ENCODE results near the gene RAB17.
A peak's percentile ranks its signal among the peaks of the same experiment; 100 is the strongest.
"Not testable (repeated sequence)": the region's sequence is repeated elsewhere in the genome, so short reads cannot be mapped to it uniquely, and the experiment has no call there.

The RAB17 gene

DNA sequence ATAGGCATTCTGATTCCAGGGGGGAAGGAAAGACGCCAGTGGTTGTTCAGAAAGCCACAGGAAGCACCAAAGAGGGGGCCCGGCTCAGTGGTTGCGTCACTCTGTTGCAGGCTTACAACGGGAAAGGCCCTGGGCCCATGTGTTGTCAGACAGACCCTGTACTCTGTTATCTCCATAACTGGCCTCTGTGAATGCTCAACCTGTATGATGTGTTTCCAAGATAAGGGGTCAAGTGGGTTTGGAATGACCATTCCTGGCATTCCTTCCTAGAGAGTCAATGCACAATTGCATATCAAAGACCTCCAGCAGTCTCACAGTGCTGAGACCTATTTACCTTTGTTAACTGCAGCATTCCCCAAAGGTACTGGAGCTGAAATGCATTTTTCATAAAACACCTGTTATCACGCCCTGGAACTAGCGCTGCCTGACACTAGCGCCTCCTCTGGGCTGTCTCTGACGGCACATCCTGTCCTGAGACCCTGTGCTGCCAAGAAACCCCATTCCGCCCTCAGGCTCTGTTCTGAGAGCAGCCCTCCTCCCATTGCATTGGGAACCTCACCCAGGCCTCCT lies 23.7 kb upstream of the RAB17 start:
- H3K9me3 ChIP-seq (ENCODE audit: control insufficient read depth, insufficient read depth, low read length), result no peaks in the 10 kb centered on the region
- H3K36me3 ChIP-seq (ENCODE audit: insufficient read depth, low read length), result no peaks in the 10 kb centered on the region
- H3K4me1 ChIP-seq (ENCODE audit: insufficient read depth, low read length), result peaks cover 43% of the 10 kb centered on the region
- 0 out of 2 replicates have a peak overlapping the region, but pooled peaks have one; percentile 2 for H3K9ac ChIP-seq (ENCODE audit: low read depth, low read length)

DNA sequence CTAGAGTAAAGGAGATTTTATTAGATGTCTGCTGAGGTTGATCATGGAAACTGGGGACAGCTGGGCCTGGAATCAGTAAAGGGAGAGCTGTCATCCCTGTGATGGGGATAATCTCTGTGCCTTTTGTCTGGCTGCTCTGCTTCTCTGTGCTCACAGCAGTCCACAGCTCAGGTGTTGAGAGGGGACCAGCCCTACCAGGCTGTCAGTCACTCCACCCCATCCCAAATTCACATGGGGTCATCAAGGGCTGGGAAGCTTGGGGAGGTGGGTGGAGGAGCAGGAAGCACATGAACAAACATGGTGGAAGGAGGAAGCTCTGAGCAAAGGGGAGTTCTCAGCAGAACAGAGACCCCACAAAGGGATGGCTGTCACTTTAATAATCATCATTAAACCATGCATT lies 23.1 kb upstream of the RAB17 start:
- H3K36me3 ChIP-seq (ENCODE audit: insufficient read depth, low read length), result no peaks in the 10 kb centered on the region
- H3K9me3 ChIP-seq (ENCODE audit: control insufficient read depth, insufficient read depth, low read length), result no peaks in the 10 kb centered on the region
- H3K9ac ChIP-seq (ENCODE audit: low read depth, low read length), result 0 out of 2 replicates have a peak overlapping the region, but pooled peaks have one; percentile 2
- peaks cover 43% of the 10 kb centered on the region for H3K4me1 ChIP-seq (ENCODE audit: insufficient read depth, low read length)

DNA sequence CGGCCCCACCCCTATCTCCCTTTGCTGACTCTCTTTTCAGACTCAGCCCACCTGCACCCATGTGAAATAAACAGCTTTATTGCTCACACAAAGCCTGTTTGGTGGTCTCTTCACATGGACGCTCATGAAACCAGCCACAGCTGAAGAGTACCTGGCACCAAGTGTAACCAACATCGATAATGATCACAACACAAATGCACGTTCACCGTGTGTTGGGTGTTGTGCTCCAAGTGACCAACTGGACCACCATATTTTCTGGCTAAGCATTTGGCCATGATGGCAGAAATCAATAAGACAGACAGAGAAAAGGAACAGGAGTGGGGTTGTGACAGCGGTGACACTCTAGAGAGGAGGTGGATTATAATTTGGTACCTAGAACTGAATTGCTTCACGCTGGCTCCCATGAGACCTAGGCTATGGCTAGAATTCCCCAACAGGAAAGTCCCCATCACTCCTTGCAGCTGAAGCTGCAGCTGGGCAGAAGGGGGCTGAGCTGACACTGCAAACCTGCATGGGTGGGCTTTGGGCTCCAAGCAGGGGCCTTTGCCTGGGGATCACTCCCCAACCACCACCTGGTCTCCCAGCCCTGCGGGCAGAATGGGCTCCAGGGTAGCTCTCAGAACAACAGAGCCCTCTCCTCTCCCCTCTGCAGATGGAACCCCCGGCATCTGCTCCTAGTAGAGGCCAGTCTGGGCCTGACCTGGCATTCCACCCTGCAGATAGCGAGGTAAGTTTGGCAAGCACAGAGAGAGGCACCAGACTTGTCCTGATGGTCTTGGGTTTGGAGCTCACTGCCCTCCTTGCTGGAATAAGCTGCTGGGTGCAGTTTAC lies 22.2 kb upstream of the RAB17 start:
- Histone ChIP-seq H3K4me1 (ENCODE audit: insufficient read depth, low read length) (peaks cover 43% of the 10 kb centered on the region), H3K36me3 (ENCODE audit: insufficient read depth, low read length) (no peaks in the 10 kb centered on the region), H3K9ac (ENCODE audit: low read depth, low read length) (peak overlapping the region; percentile 22; the same call in 1 of the 2 replicates), H3K9me3 (ENCODE audit: control insufficient read depth, insufficient read depth, low read length) (no peaks in the 10 kb centered on the region)

DNA sequence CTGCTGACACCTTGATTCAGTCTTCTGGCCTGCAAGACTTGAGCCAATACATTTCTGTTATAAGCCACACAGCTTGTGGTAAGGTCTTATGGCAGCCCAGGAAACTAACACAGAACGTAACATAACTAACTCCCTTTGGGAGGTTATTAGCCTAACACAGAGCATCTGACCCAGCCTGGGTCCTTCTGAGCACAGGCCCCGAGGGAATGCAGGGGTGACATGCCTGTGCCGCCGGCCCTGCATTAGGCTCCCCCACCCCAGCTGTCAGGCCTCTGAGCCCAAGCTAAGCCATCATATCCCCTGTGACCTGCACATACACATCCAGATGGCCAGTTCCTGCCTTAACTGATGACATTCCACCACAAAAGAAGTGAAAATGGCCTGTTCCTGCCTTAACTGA lies 16.0 kb upstream of the RAB17 start:
- Histone ChIP-seq H3K9me3 (ENCODE audit: control insufficient read depth, insufficient read depth, low read length) (peaks cover 13% of the 10 kb centered on the region), H3K4me1 (ENCODE audit: insufficient read depth, low read length) (peaks cover 22% of the 10 kb centered on the region)
- not testable (repeated sequence) for H3K36me3 ChIP-seq (ENCODE audit: insufficient read depth, low read length); H3K9ac ChIP-seq (ENCODE audit: low read depth, low read length)

DNA sequence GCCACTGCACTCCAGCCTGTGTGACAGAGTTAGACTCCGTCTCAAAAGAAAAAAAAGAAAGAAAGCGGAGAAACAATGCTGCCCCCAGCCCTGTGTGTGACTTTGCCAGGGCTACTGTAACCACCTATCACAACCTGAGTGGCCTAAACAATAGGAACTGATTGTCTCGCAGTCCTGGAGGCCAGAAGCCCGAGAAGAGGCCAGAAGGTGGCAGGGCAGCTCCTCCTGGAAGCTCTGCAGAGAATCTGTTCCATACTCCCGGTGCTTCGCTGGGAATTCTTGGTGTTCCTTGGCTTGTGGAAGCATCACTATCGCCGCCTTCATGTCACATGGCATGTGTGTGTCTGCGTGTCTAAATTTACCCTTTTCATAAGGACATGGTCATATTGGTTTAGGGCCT lies 14.4 kb upstream of the RAB17 start:
- Histone ChIP-seq H3K4me1 (ENCODE audit: insufficient read depth, low read length) (peaks cover 26% of the 10 kb centered on the region), H3K36me3 (ENCODE audit: insufficient read depth, low read length) (peaks cover 4% of the 10 kb centered on the region; the same call in 1 of the 2 replicates), H3K9ac (ENCODE audit: low read depth, low read length) (no peak overlapping the region), H3K9me3 (ENCODE audit: control insufficient read depth, insufficient read depth, low read length) (peaks cover 13% of the 10 kb centered on the region)

DNA sequence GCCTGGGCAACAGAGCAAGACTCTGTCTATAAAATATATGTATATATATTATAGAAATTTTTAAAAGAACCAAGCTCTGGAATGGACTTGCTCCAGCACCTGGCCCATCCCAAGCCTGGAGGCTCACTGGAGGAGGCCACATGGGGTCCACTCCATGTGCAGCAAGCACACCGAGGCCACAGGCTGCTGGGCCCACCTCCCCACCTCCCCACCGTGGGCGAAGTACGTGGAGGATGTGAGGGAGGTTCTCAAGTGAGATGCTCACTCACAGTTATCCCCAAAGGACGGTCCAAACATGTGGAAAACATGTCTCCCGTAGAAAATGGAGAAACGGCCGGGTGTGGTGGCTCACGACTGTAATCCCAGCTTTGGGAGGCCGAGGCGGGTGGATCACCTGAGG lies 13.9 kb upstream of the RAB17 start:
- Histone ChIP-seq H3K9ac (ENCODE audit: low read depth, low read length) (no peak overlapping the region), H3K36me3 (ENCODE audit: insufficient read depth, low read length) (peaks cover 4% of the 10 kb centered on the region; the same call in 1 of the 2 replicates), H3K9me3 (ENCODE audit: control insufficient read depth, insufficient read depth, low read length) (peaks cover 13% of the 10 kb centered on the region), H3K4me1 (ENCODE audit: insufficient read depth, low read length) (peaks cover 28% of the 10 kb centered on the region)

DNA sequence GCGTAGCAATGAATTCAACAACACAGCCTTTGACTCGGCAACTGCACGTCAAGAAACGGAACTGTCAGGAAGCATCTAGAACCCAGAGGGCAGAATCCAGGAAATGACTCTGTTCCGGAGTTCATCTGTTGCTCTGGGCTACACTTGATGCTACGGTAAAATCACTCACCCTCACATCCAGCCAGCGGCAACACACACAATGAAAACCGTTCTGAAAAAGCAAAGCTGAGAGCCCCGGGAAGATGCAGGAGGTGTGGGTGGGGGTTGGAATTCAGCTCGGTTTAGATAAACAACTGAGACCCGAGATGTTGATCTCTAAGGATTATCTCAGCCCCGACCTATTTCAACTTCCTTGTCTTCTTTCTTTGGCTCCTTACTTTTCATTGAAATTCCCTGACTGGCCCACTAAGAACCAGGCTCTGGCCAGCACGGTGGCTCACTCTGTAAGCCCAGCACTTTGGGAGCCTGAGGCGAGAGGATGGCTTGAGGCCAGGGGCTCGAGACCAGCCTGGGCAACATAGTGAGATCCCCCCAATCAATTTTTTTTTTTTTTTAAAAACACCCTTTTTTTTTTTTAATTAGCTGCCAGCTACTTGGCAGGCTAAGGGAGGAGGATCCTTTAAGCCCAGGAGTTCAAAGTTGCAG lies 13.3 kb upstream of the RAB17 start:
- peaks cover 28% of the 10 kb centered on the region for H3K4me1 ChIP-seq (ENCODE audit: insufficient read depth, low read length)
- H3K36me3 ChIP-seq (ENCODE audit: insufficient read depth, low read length), result peaks cover 4% of the 10 kb centered on the region; the same call in 1 of the 2 replicates
- H3K9me3 ChIP-seq (ENCODE audit: control insufficient read depth, insufficient read depth, low read length), result peaks cover 13% of the 10 kb centered on the region
- H3K9ac ChIP-seq (ENCODE audit: low read depth, low read length), result no peak overlapping the region

DNA sequence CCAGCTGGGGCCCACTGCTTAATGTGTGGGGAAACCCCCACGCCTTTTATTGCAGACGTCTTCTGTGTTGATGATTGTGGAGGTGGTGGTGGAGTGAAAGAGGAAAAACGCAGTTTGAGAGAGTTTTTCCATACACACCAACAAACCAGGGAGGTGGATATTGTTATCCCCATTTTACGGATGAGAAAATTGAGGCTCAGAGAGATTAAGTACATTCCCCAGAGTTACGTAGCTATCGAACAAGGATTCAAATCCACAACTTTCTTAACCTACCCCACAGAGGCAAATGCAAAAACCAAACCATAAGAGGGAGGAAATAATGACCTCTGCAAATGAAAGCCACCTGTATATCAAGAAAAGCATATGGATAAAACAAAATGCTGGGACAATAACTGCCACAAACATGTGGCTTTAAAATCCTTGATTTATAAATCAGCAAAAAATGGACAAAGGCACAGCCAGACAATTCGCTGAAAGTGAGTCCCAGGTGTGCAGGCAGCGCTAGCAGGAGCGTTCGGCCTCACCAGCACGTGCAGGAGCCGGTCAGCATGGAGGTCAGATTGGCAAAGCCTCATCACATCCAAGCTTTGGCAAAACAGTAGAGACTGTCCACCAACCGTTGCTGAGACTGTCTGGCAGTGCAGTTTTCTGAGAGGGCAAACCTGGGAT lies 12.6 kb upstream of the RAB17 start:
- Histone ChIP-seq H3K36me3 (ENCODE audit: insufficient read depth, low read length) (peaks cover 4% of the 10 kb centered on the region; the same call in 1 of the 2 replicates), H3K9me3 (ENCODE audit: control insufficient read depth, insufficient read depth, low read length) (peaks cover 13% of the 10 kb centered on the region), H3K4me1 (ENCODE audit: insufficient read depth, low read length) (peaks cover 28% of the 10 kb centered on the region), H3K9ac (ENCODE audit: low read depth, low read length) (no peak overlapping the region)

DNA sequence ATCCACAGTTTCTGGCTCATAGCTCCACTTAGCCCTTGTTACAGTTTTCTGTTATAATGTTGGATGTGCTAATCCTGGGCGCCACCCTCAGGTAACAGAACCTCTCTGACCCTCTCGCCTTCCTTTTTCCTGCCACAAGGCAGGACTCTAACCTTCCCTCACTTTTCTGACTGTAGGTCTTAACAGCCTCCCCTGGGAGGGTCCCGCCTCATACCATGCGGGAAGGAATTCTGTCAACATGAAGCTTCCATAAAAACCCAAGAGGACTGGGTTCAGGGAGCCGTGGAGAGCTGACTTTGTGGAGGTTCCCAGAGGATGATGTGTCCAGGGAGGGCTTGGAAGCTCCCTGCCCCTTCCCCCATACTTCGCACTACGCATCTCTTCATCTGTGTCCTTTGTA lies 11.9 kb upstream of the RAB17 start:
- Histone ChIP-seq H3K9me3 (ENCODE audit: control insufficient read depth, insufficient read depth, low read length) (peaks cover 13% of the 10 kb centered on the region), H3K36me3 (ENCODE audit: insufficient read depth, low read length) (peaks cover 4% of the 10 kb centered on the region; the same call in 1 of the 2 replicates), H3K9ac (ENCODE audit: low read depth, low read length) (no peak overlapping the region), H3K4me1 (ENCODE audit: insufficient read depth, low read length) (peaks cover 28% of the 10 kb centered on the region)

DNA sequence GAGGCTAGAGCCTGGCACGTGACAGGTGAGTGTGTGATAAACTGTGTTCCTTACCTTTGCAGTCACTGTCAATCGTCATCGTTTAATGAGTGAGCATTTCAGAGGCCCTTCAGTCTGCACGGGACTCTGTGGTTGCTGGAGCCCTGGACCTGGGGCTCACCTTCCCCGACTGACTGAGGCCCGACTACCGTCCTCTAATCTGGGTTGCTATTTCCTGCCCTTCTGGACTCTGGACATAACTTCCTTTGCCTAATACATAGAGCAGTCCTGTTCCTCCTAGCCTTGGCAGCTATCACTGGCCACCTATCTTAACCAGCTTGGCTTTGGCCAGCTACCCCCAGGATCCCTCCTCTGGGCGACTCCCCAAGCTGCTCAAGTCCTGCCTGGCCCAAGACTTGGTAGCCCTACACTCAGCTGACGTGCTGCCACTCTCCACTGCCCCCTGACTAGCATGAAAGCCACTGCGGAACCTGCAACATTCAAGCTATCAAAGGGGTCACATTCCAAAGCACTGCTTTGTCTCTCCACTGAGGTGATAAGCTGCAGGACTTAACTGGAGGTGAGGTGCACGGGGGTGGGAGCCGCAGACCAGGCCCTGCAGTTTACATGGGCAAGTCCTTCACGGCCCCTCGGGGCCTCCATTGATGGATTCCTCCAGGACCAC lies 11.1 kb upstream of the RAB17 start:
- Histone ChIP-seq H3K4me1 (ENCODE audit: insufficient read depth, low read length) (peaks cover 28% of the 10 kb centered on the region), H3K9ac (ENCODE audit: low read depth, low read length) (no peak overlapping the region), H3K9me3 (ENCODE audit: control insufficient read depth, insufficient read depth, low read length) (peaks cover 12% of the 10 kb centered on the region), H3K36me3 (ENCODE audit: insufficient read depth, low read length) (peaks cover 4% of the 10 kb centered on the region; the same call in 1 of the 2 replicates)

DNA sequence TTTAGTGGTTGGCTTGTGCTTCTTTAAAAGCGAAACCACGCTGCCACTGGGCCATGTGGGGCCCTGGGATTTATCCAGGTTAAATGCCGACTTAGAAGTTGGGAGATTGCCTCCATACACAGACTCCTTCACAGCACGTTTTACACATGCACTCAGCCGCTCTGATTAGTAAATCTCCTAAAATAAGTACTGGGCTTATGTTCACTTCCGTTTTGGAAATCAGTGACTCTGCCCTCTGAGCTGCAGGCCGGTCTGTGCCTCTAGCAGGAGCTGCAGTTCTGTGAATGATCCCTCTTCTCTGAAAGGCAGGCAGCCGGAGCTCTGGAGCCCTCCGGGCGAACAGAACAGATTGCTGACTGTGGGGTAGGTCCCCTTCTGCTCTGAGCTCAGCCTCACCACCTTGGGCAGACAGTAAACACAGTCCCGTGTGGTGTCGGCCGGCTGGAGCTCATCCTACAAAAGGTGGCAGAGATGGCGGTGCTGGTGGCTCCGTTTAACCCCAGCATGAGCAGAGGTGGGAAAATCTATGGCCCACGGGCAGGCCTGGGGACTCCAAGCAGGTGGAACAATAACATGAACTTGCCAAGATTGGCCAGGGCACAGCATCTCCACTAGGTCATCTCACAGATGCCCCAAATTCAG lies 9.8 kb upstream of the RAB17 start:
- peaks cover 30% of the 10 kb centered on the region for H3K4me1 ChIP-seq (ENCODE audit: insufficient read depth, low read length)
- H3K9ac ChIP-seq (ENCODE audit: low read depth, low read length), result no peak overlapping the region

DNA sequence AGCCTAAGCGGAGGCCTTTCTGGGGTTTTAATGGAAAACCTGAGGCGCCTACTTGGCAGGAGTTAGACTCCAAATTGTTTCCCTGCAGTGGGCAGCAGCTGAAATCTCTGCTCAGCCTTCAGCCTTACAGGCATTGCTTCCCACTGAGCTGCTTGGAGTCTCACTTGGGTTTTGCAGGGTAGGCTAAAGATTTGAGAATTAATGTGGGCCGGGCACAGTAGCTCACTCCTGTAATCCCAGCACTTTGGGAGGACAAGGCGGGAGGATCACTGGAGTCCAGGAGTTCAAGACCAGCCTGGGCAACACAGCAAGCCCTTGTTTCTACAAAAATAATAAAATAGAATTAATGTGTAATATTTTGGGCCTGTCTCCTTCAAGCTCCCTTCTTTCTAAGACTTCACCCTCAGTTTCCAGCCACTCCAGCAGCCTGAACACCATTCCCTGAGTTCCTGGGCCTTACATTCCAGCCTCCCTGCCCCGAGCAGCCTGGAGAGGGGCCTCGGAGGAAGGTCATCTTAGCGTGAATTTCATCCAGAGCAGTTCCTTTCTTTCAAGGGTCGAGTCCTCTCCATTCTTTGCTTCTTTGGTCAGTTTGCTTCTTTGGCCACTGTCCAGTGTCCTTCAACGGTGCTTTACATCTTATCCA lies 9.1 kb upstream of the RAB17 start:
- Histone ChIP-seq H3K9ac (ENCODE audit: low read depth, low read length) (no peak overlapping the region), H3K4me1 (ENCODE audit: insufficient read depth, low read length) (peaks cover 35% of the 10 kb centered on the region), H3K9me3 (ENCODE audit: control insufficient read depth, insufficient read depth, low read length) (no peaks in the 10 kb centered on the region), H3K36me3 (ENCODE audit: insufficient read depth, low read length) (no peaks in the 10 kb centered on the region)

More for the DNA sequence above, 9.8 kb upstream of the RAB17 start:
- H3K9me3 ChIP-seq (ENCODE audit: control insufficient read depth, insufficient read depth, low read length), result peaks cover 6% of the 10 kb centered on the region; the same call in 1 of the 2 replicates
- H3K36me3 ChIP-seq (ENCODE audit: insufficient read depth, low read length), result peaks cover 4% of the 10 kb centered on the region; the same call in 1 of the 2 replicates
